IPS DF 4.7 (cell line): ENCODE measurements around the gene SLC6A5.
"Not testable (repeated sequence)": the region's sequence is repeated elsewhere in the genome, so short reads cannot be mapped to it uniquely, and the experiment has no call there.

Experiments used
- DNase-seq: peaks from one replicate; pipeline ENCODE4 v3.0.0-alpha.2; 2013; ENCODE audit warnings: low spot score; ENCODE audit errors: extremely low read depth

SLC6A5 gene

GRCh38 chr11:20599221-20600019, at the start of gene SLC6A5:
TSS of gene SLC6A5 (plus strand) at chr11:20599608. CDS start at chr11:20599673, 65 bp downstream.
- no peak for DNase-seq

- no peak for DNase-seq
Observed at GRCh38 chr11:20551096-20551495, 48.3 kb upstream of the SLC6A5 start.

- DNase-seq = no peak
Observed at GRCh38 chr11:20555783-20556182, 43.6 kb upstream of the SLC6A5 start.

- not testable (repeated sequence) for DNase-seq
Observed at GRCh38 chr11:20556396-20556795, 43.0 kb upstream of the SLC6A5 start.

- no peak for DNase-seq
Observed at GRCh38 chr11:20558741-20559140, 40.7 kb upstream of the SLC6A5 start.

GRCh38 chr11:20559523-20560300, 39.7 kb upstream of the SLC6A5 start:
- no peak for DNase-seq

- DNase-seq = no peak
Observed at GRCh38 chr11:20561915-20562314, 37.5 kb upstream of the SLC6A5 start.

GRCh38 chr11:20563866-20564265, 35.5 kb upstream of the SLC6A5 start:
- no peak for DNase-seq

GRCh38 chr11:20564846-20565635, 34.4 kb upstream of the SLC6A5 start:
- DNase-seq = no peak

GRCh38 chr11:20566115-20566514, 33.3 kb upstream of the SLC6A5 start:
- DNase-seq = not testable (repeated sequence)

- no peak for DNase-seq
Observed at GRCh38 chr11:20566591-20567434, 32.6 kb upstream of the SLC6A5 start.

GRCh38 chr11:20579725-20580124, 19.7 kb upstream of the SLC6A5 start:
- not testable (repeated sequence) for DNase-seq

- DNase-seq = no peak
Observed at GRCh38 chr11:20583201-20583600, 16.2 kb upstream of the SLC6A5 start.

GRCh38 chr11:20584093-20584774, 15.2 kb upstream of the SLC6A5 start:
- DNase-seq = no peak

GRCh38 chr11:20589796-20590195, 9.6 kb upstream of the SLC6A5 start:
- DNase-seq = no peak

- no peak for DNase-seq
Observed at GRCh38 chr11:20590381-20590780, 9.0 kb upstream of the SLC6A5 start.

- DNase-seq = no peak
Observed at GRCh38 chr11:20592741-20593140, 6.7 kb upstream of the SLC6A5 start.

GRCh38 chr11:20594274-20595061, 4.9 kb upstream of the SLC6A5 start:
- no peak for DNase-seq

GRCh38 chr11:20595101-20595500, 4.3 kb upstream of the SLC6A5 start:
- DNase-seq = no peak
